Myocyte (in vitro differentiated cells): Measurements from ENCODE around the gene PPP2R2C. TPM values are rescaled to one million over a fixed set of nuclear protein-coding genes. Genes with fewer than 3 reads are reported as not detected.

Experiments
- DNase-seq: peaks from one replicate; pipeline ENCODE4 v3.0.0-alpha.2; 2012; ENCODE audit warnings: low read depth
- total RNA-seq: library from RNA; depleted of rRNA; stranded (reverse); fragments of >200 nt; gene quantifications from 2 replicates; pipeline ENCODE4 v1.2.3, GENCODE V29; 2014

Gene PPP2R2C
- total RNA-seq, 1 donor from 2014 or later: 0.29 TPM

- DNase-seq: no peak
Measured at GRCh38 chr4:6404611-6405396, 67.6 kb downstream of the PPP2R2C start.

- no peak for DNase-seq
Measured at GRCh38 chr4:6403400-6403685, 69.1 kb downstream of the PPP2R2C start.

GRCh38 chr4:6402566-6403399 lies 69.6 kb downstream of the PPP2R2C start:
- no peak for DNase-seq

GRCh38 chr4:6401797-6402196 lies 70.6 kb downstream of the PPP2R2C start:
- no peak for DNase-seq

- no peak for DNase-seq
Measured at GRCh38 chr4:6396696-6397236, 75.6 kb downstream of the PPP2R2C start.

- peak; percentile 72 for DNase-seq
Measured at GRCh38 chr4:6395466-6396228, 76.8 kb downstream of the PPP2R2C start.

- no peak for DNase-seq
Measured at GRCh38 chr4:6394671-6395081, 77.7 kb downstream of the PPP2R2C start.

- DNase-seq: peak; percentile 18
Measured at GRCh38 chr4:6393544-6394475, 78.6 kb downstream of the PPP2R2C start.

GRCh38 chr4:6393066-6393465 lies 79.3 kb downstream of the PPP2R2C start:
- DNase-seq: no peak

- no peak for DNase-seq
Measured at GRCh38 chr4:6392407-6392806, 80.0 kb downstream of the PPP2R2C start.

- DNase-seq: no peak
Measured at GRCh38 chr4:6391852-6392188, 80.6 kb downstream of the PPP2R2C start.

- no peak for DNase-seq
Measured at GRCh38 chr4:6391186-6391851, 81.1 kb downstream of the PPP2R2C start.

GRCh38 chr4:6390356-6390755 lies 82.1 kb downstream of the PPP2R2C start:
- no peak for DNase-seq

GRCh38 chr4:6389142-6389825 lies 83.1 kb downstream of the PPP2R2C start:
- no peak for DNase-seq

GRCh38 chr4:6388713-6389112 lies 83.7 kb downstream of the PPP2R2C start:
- no peak for DNase-seq

- DNase-seq: no peak
Measured at GRCh38 chr4:6387946-6388345, 84.5 kb downstream of the PPP2R2C start.

GRCh38 chr4:6386091-6386490 lies 86.3 kb downstream of the PPP2R2C start:
- DNase-seq: peak; percentile 72

GRCh38 chr4:6385288-6385687 lies 87.1 kb downstream of the PPP2R2C start:
- DNase-seq: no peak

- DNase-seq: no peak
Measured at GRCh38 chr4:6384541-6384940, 87.9 kb downstream of the PPP2R2C start.
